Cortex of kidney (tissue), 1 donor: ENCODE measurements around the gene PARPBP.
"Not testable (repeated sequence)": the region's sequence is repeated elsewhere in the genome, so short reads cannot be mapped to it uniquely, and the experiment has no call there.

Experiments used
- DNase-seq: peaks from one replicate; lab custom pipeline; 2025; lab: John Stamatoyannopoulos, UW

PARPBP gene

DNA sequence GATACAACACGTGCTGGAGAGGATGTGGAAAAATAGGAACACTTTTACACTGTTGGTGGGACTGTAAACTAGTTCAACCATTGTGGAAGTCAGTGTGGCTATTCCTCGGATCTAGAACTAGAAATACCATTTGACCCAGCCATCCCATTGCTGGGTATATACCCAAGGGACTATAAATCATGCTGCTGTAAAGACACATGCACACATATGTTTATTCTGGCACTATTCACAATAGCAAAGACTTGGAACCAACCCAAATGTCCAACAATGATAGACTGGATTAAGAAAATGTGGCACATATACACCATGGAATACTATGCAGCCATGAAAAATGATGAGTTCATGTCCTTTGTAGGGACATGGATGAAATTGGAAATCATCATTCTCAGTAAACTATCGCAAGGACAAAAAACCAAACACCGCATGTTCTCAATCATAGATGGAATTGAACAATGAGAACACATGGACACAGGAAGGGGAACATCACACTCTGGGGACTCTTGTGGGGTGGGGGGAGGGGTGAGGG is 27.1 kb downstream of the PARPBP start:
- not testable (repeated sequence) for DNase-seq

GRCh38 chr12:102155206-102155605 is 35.2 kb downstream of the PARPBP start:
- not testable (repeated sequence) for DNase-seq

GRCh38 chr12:102163383-102163782 is 43.4 kb downstream of the PARPBP start:
- no peak for DNase-seq

DNA sequence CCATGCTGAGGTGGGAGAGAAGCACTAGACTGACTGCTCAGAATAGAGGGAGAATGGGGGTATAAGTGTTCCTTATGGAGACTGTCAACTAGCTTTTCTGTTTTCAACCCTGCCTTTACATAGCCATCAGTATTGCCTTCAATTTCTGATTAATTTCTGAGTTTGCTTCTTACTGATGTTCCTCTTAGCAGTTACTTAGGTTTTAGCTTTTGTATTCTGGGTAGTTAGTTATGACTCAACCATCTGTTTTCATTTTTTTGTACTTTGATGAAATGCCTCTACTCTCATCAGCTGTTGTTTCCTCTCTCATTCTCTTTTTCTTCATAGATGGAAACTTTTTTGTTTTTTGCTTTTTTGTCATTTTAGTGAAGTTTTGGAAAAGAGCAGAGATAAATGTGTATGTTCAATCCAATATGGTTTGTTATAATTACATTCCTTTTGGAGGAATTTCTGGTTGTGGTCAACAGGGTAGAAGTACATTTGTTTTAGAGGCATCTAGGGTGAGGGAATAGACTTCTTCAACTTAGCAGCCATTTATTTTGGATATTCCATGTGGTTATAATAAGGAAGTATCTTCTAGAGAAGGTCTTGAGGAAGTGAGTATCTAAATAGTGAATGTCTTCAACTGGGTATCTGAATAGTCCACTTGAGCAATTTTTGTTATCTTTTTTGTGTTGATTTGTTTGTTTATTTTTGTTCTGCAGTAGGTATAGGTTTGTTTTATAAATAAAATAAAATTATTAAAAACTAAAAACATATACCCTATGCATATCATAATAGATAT is 48.0 kb downstream of the PARPBP start:
- DNase-seq = no peak

DNA sequence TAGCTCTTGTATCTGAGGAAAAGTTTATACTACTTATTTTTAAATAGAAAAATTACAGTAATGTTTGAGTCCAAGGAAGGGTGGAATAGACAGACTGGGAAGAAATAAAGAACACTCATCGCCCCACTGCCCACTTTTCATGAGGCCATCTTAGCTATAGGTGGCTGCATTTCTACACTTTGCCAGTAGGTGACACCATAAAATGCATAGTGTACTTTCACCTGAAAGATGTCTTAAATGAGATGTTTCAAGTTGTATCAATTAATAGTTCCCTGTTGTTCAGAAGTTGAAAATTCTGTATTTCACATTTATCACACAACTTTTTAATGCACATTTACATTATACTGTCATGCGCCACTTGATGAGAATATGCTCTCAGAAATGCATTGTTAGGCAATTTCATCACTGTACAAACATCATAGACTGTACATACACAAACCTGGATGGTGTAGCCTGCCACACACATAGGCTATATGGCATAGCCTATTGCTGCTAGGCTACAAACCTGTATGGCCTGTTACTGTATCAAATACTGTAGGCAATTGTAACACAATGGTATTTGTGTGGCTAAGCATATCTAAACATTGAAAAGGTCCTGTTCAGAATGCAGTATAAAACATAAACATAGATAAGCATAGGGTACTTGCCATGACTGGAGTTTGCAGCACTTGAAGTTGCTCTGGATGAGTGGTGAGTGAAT is 50.1 kb downstream of the PARPBP start:
- no peak for DNase-seq

GRCh38 chr12:102171951-102172350 is 52.0 kb downstream of the PARPBP start:
- DNase-seq = no peak

DNA sequence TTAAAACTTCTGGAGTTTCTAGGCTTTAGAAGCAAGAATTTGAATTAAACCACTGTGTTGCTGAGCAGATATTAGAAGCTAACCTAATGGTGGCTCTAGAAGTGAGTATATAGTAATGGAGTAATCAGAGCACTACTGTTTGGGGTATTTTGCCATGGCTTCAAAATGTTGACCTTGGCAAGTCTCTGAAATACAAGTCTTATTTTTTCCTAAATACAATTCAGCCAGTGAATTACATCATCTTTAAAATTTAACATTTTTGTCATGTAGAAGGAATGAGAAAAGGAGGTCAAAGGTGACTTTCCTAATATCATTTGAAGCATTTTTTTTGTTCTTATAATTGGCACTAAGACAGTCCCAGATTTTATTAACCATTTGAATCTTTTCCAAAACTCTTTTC is 52.5 kb downstream of the PARPBP start:
- DNase-seq = no peak

- no peak for DNase-seq
These were observed 54.1 kb downstream of the PARPBP start for GRCh38 chr12:102174117-102174516.

DNA sequence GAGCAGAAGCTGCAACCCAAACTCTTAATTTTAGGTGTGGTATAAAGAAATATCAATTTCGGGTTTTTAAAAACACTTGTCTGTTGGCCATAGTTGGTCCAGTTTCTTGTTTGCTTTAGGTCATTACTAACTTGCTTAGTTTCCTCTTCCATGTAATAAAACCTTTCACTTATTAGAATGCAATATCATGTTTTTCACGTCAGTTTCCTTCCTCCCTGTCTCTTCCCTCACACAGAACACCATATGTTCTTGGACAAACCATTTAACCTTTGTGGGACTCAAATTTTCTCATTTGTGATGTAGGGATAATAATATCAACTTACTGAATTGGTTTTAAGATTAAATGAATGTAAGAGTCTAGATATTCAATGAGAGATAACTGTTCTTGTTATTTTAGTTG is 54.8 kb downstream of the PARPBP start:
- DNase-seq = no peak

- DNase-seq = no peak
These were observed 62.7 kb downstream of the PARPBP start for GRCh38 chr12:102182635-102183034.

DNA sequence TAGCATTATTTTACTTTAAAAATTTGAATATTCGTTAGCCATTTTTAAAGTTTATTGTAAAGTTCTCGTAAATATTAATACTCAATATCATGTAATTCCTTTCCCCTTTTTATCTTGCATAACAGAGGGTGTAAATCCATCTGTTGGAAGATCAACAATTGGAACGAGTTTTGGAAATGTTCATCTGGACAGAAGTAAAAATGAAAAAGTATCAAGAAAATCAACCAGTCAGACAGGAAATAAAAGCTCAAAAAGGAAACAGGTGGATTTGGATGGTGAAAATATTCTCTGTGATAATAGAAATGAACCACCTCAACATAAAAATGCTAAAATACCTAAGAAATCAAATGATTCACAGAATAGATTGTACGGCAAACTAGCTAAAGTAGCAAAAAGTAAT is 75.8 kb downstream of the PARPBP start:
- DNase-seq = no peak

GRCh38 chr12:102197789-102198188 is 77.8 kb downstream of the PARPBP start, which contains the start of gene PMCH:
PMCH (minus strand) TSS chr12:102197833; CDS start chr12:102197770, 63 bp downstream.
- DNase-seq = no peak

- no peak for DNase-seq
These were observed 81.6 kb downstream of the PARPBP start for GRCh38 chr12:102201436-102202061.

DNA sequence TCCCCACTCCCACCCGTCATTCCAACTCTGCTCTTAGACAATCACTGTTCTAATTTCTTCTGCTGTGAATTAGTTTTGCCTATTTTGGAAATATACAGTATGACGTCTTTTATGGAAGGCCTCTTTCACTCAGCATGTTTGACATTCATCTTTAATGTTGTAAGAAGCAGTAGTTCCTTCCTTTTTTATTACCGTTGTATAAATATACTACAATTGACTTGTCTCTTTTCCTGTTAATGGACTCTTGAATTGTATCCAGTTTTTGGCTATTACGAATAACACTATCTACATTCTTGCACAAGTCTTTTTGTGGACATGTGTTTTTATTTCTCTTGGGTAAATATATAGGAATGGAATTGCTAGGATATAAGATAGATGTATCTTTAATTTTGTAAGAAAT is 82.6 kb downstream of the PARPBP start:
- no peak for DNase-seq

GRCh38 chr12:102204025-102204424 is 84.0 kb downstream of the PARPBP start:
- no peak for DNase-seq

DNA sequence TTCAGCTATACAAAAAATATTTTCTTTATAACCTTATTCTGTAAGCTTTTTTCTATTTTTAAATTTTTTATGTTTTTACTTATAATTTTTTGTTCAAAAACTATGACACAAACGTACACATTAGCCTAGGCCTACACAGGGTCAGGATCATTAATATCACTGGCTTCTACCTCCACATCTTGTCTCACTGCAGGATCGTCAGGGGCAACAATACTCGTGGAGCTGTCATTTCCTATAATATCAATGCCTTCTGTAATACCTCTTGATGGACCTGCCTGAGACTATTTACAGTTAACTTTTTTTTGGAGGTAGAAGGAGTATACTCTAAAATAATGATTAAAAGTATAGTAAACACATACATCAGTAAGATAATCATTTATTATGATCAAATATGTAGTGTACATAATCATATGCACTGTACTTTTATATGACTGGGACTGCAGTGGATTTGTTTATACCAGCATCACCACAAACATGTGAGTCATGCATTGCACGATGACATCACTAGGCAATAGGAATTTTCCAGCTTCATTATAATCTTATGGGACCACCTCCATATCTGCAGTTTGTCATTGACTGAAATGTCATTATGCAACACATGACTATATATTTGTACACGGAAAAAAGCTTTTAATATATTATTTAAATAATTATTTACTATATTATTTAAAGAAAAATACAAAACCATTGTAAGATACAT is 96.2 kb downstream of the PARPBP start:
- no peak for DNase-seq

DNA sequence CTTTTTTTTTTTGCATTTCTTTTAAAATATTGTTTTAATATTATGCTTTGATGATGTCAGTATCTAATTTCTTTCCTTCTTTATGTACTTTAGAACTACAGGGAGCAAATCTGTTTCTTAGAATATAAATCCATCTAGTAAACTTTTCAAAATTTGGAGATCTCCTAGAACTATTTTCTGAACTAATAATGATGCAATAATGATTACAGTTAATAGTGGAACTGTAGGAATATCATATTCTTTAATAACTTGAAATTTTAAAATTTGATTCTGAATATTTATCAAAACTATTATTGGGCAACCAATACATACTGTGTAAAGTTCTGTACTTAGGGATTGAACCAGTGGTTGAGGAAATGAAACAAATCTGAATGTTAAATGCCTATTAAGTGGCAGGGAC is 100.8 kb downstream of the PARPBP start:
- no peak for DNase-seq

- no peak for DNase-seq
These were observed 108.0 kb downstream of the PARPBP start for GRCh38 chr12:102227954-102228353.

DNA sequence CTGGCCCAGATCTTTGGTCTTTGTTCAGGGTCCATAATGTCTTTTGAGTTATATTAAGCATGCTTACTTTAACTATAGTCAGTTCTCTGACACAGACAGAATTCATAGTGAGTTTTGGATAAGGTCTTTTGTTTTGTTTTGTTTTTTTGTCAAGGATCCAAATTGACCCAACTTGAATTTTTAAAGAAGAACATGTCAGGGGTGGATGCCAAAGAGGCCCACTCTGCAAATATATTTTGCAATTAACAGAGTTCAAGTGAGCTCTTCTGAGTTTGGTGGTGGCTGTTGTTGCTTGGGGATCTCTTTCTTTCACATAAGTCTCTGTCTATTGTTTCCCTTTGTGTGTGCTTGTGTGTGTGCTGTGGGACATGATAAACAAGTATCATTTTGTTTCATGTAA is 112.1 kb downstream of the PARPBP start:
- DNase-seq = no peak

- no peak for DNase-seq
These were observed 112.5 kb downstream of the PARPBP start for GRCh38 chr12:102232446-102232845.

DNA sequence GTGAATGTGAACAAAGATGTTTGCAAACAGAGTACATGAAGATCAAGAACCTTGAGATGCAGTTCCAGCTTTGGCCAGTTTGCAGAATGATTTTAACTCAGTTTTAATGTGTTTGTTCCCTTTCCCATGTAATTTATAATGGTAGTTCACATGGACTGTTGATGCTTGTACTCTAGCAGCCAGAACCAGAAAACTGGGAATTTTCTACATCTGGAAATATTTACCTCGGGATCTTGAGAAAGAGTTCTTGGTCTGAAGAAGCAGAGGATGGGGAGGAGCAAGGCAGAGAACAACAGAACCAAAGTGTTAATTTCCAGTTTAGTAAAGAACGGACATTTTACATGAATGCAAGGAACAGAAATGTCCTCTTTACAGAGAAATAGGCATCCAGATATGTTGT is 114.6 kb downstream of the PARPBP start:
- no peak for DNase-seq

- not testable (repeated sequence) for DNase-seq
These were observed 120.9 kb downstream of the PARPBP start for GRCh38 chr12:102240859-102241258.
